ENCODE results near the gene ADAMTSL1.

ADAMTSL1 gene

DNA sequence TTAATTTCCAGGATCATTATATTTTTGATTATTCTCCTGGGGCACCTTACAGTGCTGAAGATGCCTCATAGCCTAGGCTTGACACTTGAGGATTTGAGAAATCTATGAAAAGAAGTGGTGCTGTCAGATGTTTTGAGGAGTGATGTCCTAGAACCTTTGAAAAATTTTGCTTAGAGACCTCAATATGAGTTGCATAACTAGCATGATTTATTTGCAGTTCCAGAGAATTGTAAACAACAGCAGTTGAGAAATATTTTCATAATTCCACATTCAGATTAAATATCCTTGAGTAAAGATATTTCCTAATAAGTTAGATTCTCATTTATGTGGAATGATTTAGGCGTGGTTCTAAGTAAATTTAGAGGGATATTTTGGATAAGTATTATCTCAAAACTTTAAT is 225.8 kb downstream of the ADAMTSL1 start:
- TF ChIP-seq, protein P1, sequence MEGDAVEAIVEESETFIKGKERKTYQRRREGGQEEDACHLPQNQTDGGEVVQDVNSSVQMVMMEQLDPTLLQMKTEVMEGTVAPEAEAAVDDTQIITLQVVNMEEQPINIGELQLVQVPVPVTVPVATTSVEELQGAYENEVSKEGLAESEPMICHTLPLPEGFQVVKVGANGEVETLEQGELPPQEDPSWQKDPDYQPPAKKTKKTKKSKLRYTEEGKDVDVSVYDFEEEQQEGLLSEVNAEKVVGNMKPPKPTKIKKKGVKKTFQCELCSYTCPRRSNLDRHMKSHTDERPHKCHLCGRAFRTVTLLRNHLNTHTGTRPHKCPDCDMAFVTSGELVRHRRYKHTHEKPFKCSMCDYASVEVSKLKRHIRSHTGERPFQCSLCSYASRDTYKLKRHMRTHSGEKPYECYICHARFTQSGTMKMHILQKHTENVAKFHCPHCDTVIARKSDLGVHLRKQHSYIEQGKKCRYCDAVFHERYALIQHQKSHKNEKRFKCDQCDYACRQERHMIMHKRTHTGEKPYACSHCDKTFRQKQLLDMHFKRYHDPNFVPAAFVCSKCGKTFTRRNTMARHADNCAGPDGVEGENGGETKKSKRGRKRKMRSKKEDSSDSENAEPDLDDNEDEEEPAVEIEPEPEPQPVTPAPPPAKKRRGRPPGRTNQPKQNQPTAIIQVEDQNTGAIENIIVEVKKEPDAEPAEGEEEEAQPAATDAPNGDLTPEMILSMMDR (conservative IDR thresholded peaks at IDR 0.05), result no peak
- no peak overlapping the region for H3K27ac ChIP-seq

DNA sequence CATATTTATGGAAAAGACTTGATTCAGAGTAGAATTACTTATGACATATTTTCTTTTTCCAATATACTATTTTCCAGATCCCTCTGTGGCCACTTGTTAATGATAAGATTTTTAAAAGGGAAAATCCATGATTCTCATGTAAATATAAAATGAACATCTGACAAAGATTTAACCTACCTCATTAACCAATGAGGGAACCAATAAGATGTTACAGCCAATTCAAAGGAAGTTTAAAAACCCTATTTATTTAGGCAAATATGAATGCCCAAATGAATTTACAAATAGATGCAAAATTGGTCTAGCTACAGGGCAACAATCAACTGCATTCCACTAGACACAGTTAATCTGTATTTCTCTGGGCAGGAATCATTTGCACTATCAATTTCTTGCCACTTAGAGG is 226.8 kb downstream of the ADAMTSL1 start:
- TF ChIP-seq, protein P1 (conservative IDR thresholded peaks at IDR 0.05), result no peak
- no peak overlapping the region for H3K27ac ChIP-seq

DNA sequence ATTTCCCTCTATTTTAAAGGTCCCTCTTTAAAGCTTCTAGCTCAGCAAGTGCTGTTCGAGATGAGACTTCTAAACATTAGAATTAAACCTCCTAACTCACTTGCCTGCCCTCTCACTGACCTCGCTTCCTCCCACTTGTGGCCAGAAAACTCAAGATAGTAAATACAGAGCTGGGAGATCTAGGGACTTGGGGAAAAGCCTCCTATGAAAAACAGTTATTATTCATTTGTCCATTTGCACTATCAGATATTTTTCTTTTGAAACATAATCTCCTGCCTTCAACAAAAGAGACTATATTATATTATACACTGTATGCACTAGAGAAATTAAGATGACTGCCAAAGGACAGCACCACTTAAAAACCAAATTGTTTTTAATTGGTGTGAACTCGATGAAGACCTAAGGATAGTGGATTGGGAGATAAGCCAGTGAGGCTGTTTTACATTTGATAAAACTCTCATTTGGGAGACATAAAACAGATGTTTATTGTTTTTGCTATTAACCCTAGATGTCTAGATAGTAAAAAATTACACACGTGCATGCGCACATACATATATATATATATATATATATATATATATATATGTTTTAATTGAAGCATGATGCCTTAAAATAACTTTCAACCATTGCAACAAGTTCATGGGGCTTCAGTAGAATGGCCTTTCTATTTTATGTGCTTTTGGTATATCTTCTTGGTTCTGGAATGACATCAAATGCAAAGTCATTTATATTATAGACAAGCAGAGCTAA is 229.4 kb downstream of the ADAMTSL1 start:
- TF ChIP-seq, protein P1 (conservative IDR thresholded peaks at IDR 0.05), result no peak
- H3K27ac ChIP-seq, result no peak overlapping the region

DNA sequence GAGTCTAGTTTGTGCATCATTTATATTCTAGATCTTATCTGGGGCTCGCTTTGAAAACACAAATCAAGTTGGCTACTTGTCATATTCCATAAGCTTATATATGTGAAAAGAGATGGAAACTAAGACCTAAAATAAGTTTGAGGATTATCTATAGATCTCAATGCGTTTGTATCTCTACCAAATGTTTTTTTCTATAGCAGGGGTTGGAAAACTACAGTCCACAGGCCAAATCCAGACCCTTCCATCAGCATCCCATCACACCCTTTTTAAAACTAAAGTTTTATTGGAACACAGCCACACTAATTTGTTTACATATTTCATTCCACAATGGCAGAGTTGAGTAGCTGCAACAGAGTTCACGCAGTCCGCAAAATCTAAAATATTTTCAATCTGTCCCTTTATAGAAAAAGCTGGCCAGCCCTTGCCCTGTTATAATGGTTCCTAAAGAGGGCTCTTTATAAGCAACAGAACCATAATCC is 230.0 kb downstream of the ADAMTSL1 start:
- no peak overlapping the region for H3K27ac ChIP-seq
- TF ChIP-seq, protein P1 (conservative IDR thresholded peaks at IDR 0.05), result no peak

DNA sequence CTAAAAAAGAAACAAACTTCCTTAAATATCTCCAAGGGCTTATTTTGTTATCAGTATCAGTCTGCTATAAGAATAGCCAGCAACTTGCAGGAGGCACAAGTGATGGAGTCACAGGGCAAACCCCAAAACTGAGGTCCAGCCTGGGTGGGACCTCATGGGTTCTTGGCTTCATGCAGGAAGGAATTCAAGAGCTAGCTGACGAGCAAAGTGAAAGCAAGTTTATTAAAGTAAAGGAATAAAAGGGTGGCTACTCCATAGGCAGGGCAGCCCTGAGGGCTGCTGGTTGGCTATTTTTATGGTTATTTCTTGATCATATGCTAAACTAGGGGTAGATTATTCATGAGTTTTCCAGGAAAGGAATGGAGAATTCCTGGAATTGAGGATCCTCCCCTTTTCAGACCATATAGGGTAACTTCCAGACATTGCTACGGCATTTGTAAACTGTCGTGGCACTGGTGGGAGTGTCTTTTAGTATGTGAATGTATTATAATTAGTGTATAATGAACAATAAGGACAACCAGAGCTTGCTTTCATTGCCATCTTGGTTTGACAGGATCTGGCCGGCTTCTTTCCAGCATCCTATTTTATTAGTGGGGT is 231.9 kb downstream of the ADAMTSL1 start:
- no peak overlapping the region for H3K27ac ChIP-seq
- TF ChIP-seq, protein P1 (conservative IDR thresholded peaks at IDR 0.05), result no peak

DNA sequence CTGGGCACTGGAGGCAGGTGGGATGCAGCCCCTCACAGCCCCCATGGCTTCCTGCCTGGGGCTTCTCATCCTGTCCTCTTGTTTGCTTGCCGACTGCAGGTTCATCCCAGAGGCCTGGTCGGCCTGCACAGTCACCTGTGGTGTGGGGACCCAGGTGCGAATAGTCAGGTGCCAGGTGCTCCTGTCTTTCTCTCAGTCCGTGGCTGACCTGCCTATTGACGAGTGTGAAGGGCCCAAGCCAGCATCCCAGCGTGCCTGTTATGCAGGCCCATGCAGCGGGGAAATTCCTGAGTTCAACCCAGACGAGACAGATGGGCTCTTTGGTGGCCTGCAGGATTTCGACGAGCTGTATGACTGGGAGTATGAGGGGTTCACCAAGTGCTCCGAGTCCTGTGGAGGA is 232.7 kb downstream of the ADAMTSL1 start:
- no peak overlapping the region for H3K27ac ChIP-seq
- TF ChIP-seq, protein P1 (conservative IDR thresholded peaks at IDR 0.05), result no peak

DNA sequence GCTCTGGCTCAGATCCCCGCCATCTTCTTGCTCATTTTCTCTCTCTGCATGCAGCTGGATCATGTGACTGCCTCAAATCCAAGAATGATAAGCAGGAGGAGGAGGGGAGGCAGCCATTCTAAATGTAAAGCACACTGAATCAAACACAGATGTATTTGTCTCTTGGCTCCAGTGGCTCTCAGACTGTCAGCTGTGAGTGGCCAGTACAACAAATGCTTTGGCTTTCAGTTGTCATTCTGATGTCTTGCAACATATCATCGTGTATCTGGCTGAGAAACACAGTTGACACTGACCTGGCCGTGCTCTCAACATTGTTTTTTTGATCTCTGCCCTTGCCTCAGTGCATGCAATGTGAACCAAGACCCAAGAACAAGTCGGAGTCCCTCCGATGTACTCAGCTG is 233.1 kb downstream of the ADAMTSL1 start:
- H3K27ac ChIP-seq, result no peak overlapping the region
- TF ChIP-seq, protein P1 (conservative IDR thresholded peaks at IDR 0.05), result no peak
